ENCODE measurements around the gene LAMA1.

- TF ChIP-seq CTCF (IDR thresholded peaks at IDR 0.05; ENCODE audit: extremely low read depth in 1 of 2, insufficient read depth in 1 of 2, low read depth in 1 of 2, low read length in 2 of 2) (no peak), POLR2AphosphoS5 (IDR thresholded peaks at IDR 0.05; ENCODE audit: insufficient read depth, low read depth, low read length) (no peak)
Measured at GRCh38 chr18:7155887-7156286, 38.3 kb upstream of the LAMA1 start.

All from endothelial cell of umbilical vein (primary cell).